ENCODE data around the gene ZBTB20. TPM values are rescaled to one million over a fixed set of nuclear protein-coding genes. Genes with fewer than 3 reads are reported as not detected.

The ZBTB20 gene
- total and polyA plus RNA-seq, 4 donors, result 0.69 to 128 (median 51.7) TPM

- no peak for DNase-seq
- Histone ChIP-seq H3K27ac (ENCODE audit: low read depth in 1 of 2, low read length in 2 of 2) (no peak overlapping the region), H3K9me3 (ENCODE audit: control insufficient read depth, low read length) (no peaks in the 10 kb centered on the region), H3K4me1 (ENCODE audit: control insufficient read depth in 1 of 2, insufficient read depth in 2 of 2, low read length in 2 of 2) (no peaks in the 10 kb centered on the region), H3K27me3 (ENCODE audit: control insufficient read depth in 1 of 2, insufficient read depth in 2 of 2, low read length in 1 of 2) (no peaks in the 10 kb centered on the region), H3K36me3 (ENCODE audit: control insufficient read depth in 1 of 2, insufficient read depth in 2 of 2, low read length in 1 of 2) (no peaks in the 10 kb centered on the region), H3K4me3 (ENCODE audit: low read length in 2 of 2) (no peak overlapping the region)
- no peak for ATAC-seq (ENCODE audit: low FRiP score)
- intact Hi-C loops (cut with DNase I), result no loop called here
- 88 to 89% methylated on average over 2 of the region's 2 CpGs for WGBS, 2 donors
Observed at GRCh38 chr3:114674036-114674435, 473.1 kb downstream of the ZBTB20 start.

- no peaks in the 10 kb centered on the region for H3K4me1 ChIP-seq (ENCODE audit: control insufficient read depth in 1 of 2, insufficient read depth in 2 of 2, low read length in 2 of 2)
- no peak overlapping the region for H3K4me3 ChIP-seq (ENCODE audit: low read length in 2 of 2)
- ATAC-seq (ENCODE audit: low FRiP score) (no peak), DNase-seq (no peak)
- WGBS, 2 donors, result 73 to 84% methylated on average over 2 of the region's 2 CpGs
- intact Hi-C loops (cut with DNase I), result no loop called here
- H3K36me3 ChIP-seq (ENCODE audit: control insufficient read depth in 1 of 2, insufficient read depth in 2 of 2, low read length in 1 of 2), result no peaks in the 10 kb centered on the region
- H3K27me3 ChIP-seq (ENCODE audit: control insufficient read depth in 1 of 2, insufficient read depth in 2 of 2, low read length in 1 of 2), result no peaks in the 10 kb centered on the region
- no peak overlapping the region for H3K27ac ChIP-seq (ENCODE audit: low read depth in 1 of 2, low read length in 2 of 2)
- no peaks in the 10 kb centered on the region for H3K9me3 ChIP-seq (ENCODE audit: control insufficient read depth, low read length)
Observed at GRCh38 chr3:114673481-114673880, 473.6 kb downstream of the ZBTB20 start.

- WGBS, 2 donors, result 84 to 89% methylated on average over 6 of the region's 6 CpGs
- Histone ChIP-seq H3K4me3 (ENCODE audit: low read length in 2 of 2) (no peak overlapping the region), H3K9me3 (ENCODE audit: control insufficient read depth, low read length) (no peaks in the 10 kb centered on the region), H3K27me3 (ENCODE audit: control insufficient read depth in 1 of 2, insufficient read depth in 2 of 2, low read length in 1 of 2) (no peaks in the 10 kb centered on the region), H3K27ac (ENCODE audit: low read depth in 1 of 2, low read length in 2 of 2) (no peak overlapping the region), H3K4me1 (ENCODE audit: control insufficient read depth in 1 of 2, insufficient read depth in 2 of 2, low read length in 2 of 2) (no peaks in the 10 kb centered on the region), H3K36me3 (ENCODE audit: control insufficient read depth in 1 of 2, insufficient read depth in 2 of 2, low read length in 1 of 2) (no peaks in the 10 kb centered on the region)
- DNase-seq (no peak), ATAC-seq (ENCODE audit: low FRiP score) (no peak)
- intact Hi-C loops (cut with DNase I), result no loop called here
Observed at GRCh38 chr3:114672692-114673447, 474.2 kb downstream of the ZBTB20 start.

- WGBS, 2 donors, result 78 to 94% methylated on average over 4 of the region's 4 CpGs
- Histone ChIP-seq H3K9me3 (ENCODE audit: control insufficient read depth, low read length) (no peaks in the 10 kb centered on the region), H3K27me3 (ENCODE audit: control insufficient read depth in 1 of 2, insufficient read depth in 2 of 2, low read length in 1 of 2) (no peaks in the 10 kb centered on the region), H3K4me3 (ENCODE audit: low read length in 2 of 2) (no peak overlapping the region), H3K36me3 (ENCODE audit: control insufficient read depth in 1 of 2, insufficient read depth in 2 of 2, low read length in 1 of 2) (no peaks in the 10 kb centered on the region), H3K27ac (ENCODE audit: low read depth in 1 of 2, low read length in 2 of 2) (no peak overlapping the region), H3K4me1 (ENCODE audit: control insufficient read depth in 1 of 2, insufficient read depth in 2 of 2, low read length in 2 of 2) (no peaks in the 10 kb centered on the region)
- intact Hi-C loops (cut with DNase I), result no loop called here
- ATAC-seq (ENCODE audit: low FRiP score), result no peak
- no peak for DNase-seq
Observed at GRCh38 chr3:114671741-114672510, 475.2 kb downstream of the ZBTB20 start.

- no peak for DNase-seq
- Histone ChIP-seq H3K4me3 (ENCODE audit: low read length in 2 of 2) (no peak overlapping the region), H3K27me3 (ENCODE audit: control insufficient read depth in 1 of 2, insufficient read depth in 2 of 2, low read length in 1 of 2) (no peaks in the 10 kb centered on the region), H3K36me3 (ENCODE audit: control insufficient read depth in 1 of 2, insufficient read depth in 2 of 2, low read length in 1 of 2) (no peaks in the 10 kb centered on the region), H3K9me3 (ENCODE audit: control insufficient read depth, low read length) (no peaks in the 10 kb centered on the region), H3K4me1 (ENCODE audit: control insufficient read depth in 1 of 2, insufficient read depth in 2 of 2, low read length in 2 of 2) (no peaks in the 10 kb centered on the region), H3K27ac (ENCODE audit: low read depth in 1 of 2, low read length in 2 of 2) (no peak overlapping the region)
- intact Hi-C loops (cut with DNase I), result no loop called here
- ATAC-seq (ENCODE audit: low FRiP score), result no peak
- WGBS, 2 donors, result 85 to 87% methylated on average over 1 of the region's 1 CpG
Observed at GRCh38 chr3:114669614-114670013, 477.5 kb downstream of the ZBTB20 start.

GRCh38 chr3:114668099-114668498 lies 479.0 kb downstream of the ZBTB20 start:
- Histone ChIP-seq H3K4me1 (ENCODE audit: control insufficient read depth in 1 of 2, insufficient read depth in 2 of 2, low read length in 2 of 2) (no peaks in the 10 kb centered on the region), H3K27me3 (ENCODE audit: control insufficient read depth in 1 of 2, insufficient read depth in 2 of 2, low read length in 1 of 2) (no peaks in the 10 kb centered on the region), H3K27ac (ENCODE audit: low read depth in 1 of 2, low read length in 2 of 2) (no peak overlapping the region), H3K4me3 (ENCODE audit: low read length in 2 of 2) (no peak overlapping the region), H3K36me3 (ENCODE audit: control insufficient read depth in 1 of 2, insufficient read depth in 2 of 2, low read length in 1 of 2) (no peaks in the 10 kb centered on the region), H3K9me3 (ENCODE audit: control insufficient read depth, low read length) (no peaks in the 10 kb centered on the region)
- 74 to 76% methylated on average over 2 of the region's 2 CpGs for WGBS, 2 donors
- intact Hi-C loops (cut with DNase I), result no loop called here
- DNase-seq (no peak), ATAC-seq (ENCODE audit: low FRiP score) (no peak)

- ATAC-seq (ENCODE audit: low FRiP score), result no peak
Observed at GRCh38 chr3:114666623-114667022, 480.5 kb downstream of the ZBTB20 start.

GRCh38 chr3:114664006-114664405 lies 483.1 kb downstream of the ZBTB20 start:
- DNase-seq (no peak), ATAC-seq (ENCODE audit: low FRiP score) (no peak)
- no peaks in the 10 kb centered on the region for H3K27me3 ChIP-seq (ENCODE audit: control insufficient read depth in 1 of 2, insufficient read depth in 2 of 2, low read length in 1 of 2)
- H3K4me3 ChIP-seq (ENCODE audit: low read length in 2 of 2), result no peak overlapping the region
- H3K4me1 ChIP-seq (ENCODE audit: control insufficient read depth in 1 of 2, insufficient read depth in 2 of 2, low read length in 2 of 2), result peaks cover 0 to 3% of the 10 kb centered on the region in 2 donors
- intact Hi-C loops (cut with DNase I), result no loop called here
- no peaks in the 10 kb centered on the region for H3K36me3 ChIP-seq (ENCODE audit: control insufficient read depth in 1 of 2, insufficient read depth in 2 of 2, low read length in 1 of 2)
- H3K27ac ChIP-seq (ENCODE audit: low read depth in 1 of 2, low read length in 2 of 2), result no peak overlapping the region
- H3K9me3 ChIP-seq (ENCODE audit: control insufficient read depth, low read length), result no peaks in the 10 kb centered on the region

More at GRCh38 chr3:114666623-114667022, 480.5 kb downstream of the ZBTB20 start:
- Histone ChIP-seq H3K9me3 (ENCODE audit: control insufficient read depth, low read length) (no peaks in the 10 kb centered on the region), H3K4me3 (ENCODE audit: low read length in 2 of 2) (no peak overlapping the region), H3K36me3 (ENCODE audit: control insufficient read depth in 1 of 2, insufficient read depth in 2 of 2, low read length in 1 of 2) (no peaks in the 10 kb centered on the region), H3K27ac (ENCODE audit: low read depth in 1 of 2, low read length in 2 of 2) (no peak overlapping the region), H3K4me1 (ENCODE audit: control insufficient read depth in 1 of 2, insufficient read depth in 2 of 2, low read length in 2 of 2) (no peaks in the 10 kb centered on the region), H3K27me3 (ENCODE audit: control insufficient read depth in 1 of 2, insufficient read depth in 2 of 2, low read length in 1 of 2) (no peaks in the 10 kb centered on the region)
- DNase-seq, result no peak
- WGBS, 2 donors, result 68 to 81% methylated on average over 3 of the region's 3 CpGs
- intact Hi-C loops (cut with DNase I), result no loop called here

- 82% methylated on average over 1 of the region's 1 CpG for WGBS, 2 donors
- peak overlapping the region in 1 of 2 donors; percentile 71 for H3K27ac ChIP-seq (ENCODE audit: low read depth in 1 of 2, low read length in 2 of 2)
- no peaks in the 10 kb centered on the region for H3K36me3 ChIP-seq (ENCODE audit: control insufficient read depth in 1 of 2, insufficient read depth in 2 of 2, low read length in 1 of 2)
- intact Hi-C loops (cut with DNase I), result no loop called here
- no peak overlapping the region for H3K4me3 ChIP-seq (ENCODE audit: low read length in 2 of 2)
- no peak for ATAC-seq (ENCODE audit: low FRiP score)
- no peak for DNase-seq
- peaks cover 0 to 3% of the 10 kb centered on the region in 2 donors for H3K4me1 ChIP-seq (ENCODE audit: control insufficient read depth in 1 of 2, insufficient read depth in 2 of 2, low read length in 2 of 2)
- no peaks in the 10 kb centered on the region for H3K9me3 ChIP-seq (ENCODE audit: control insufficient read depth, low read length)
- no peaks in the 10 kb centered on the region for H3K27me3 ChIP-seq (ENCODE audit: control insufficient read depth in 1 of 2, insufficient read depth in 2 of 2, low read length in 1 of 2)
Observed at GRCh38 chr3:114660808-114661207, 486.3 kb downstream of the ZBTB20 start.

Measured in aorta (tissue), 5 donors.